GM12878 (cell line): ENCODE data around the gene SMARCC2. TPM values are rescaled to one million over a fixed set of nuclear protein-coding genes. Genes with fewer than 3 reads are reported as not detected.

Experiments
- ATAC-seq: fragments of 200-7000 bp; cut with Tn5 transposase; 3 replicates; pipeline ENCODE4 v1.9.1; 2020; ENCODE audit warnings: mild to moderate bottlenecking, moderate library complexity
- BruUV-seq: library from RNA; stranded (reverse); fragments of 400-500 nt; replicated peaks from 2 replicates; lab custom pipeline; 2021; lab: Mats Ljungman, UMichigan
- CTCF ChIA-PET: fragments of 300-600 bp; sonication (Branson Sonifier 250); formaldehyde crosslinking; extraction: SDS; loops from one replicate; lab custom pipeline; 2021; ENCODE audit warnings: inconsistent platforms; lab: Yijun Ruan, JAX
- POLR2A ChIA-PET: fragments of 350-600 bp; formaldehyde crosslinking; extraction: SDS; loops from one replicate; lab custom pipeline; 2021; ENCODE audit warnings: inconsistent platforms; lab: Charles Lee
- RAD21 ChIA-PET: fragments of 300-600 bp; sonication (Branson Sonifier 250); formaldehyde crosslinking; loops from one replicate; lab custom pipeline; 2023; ENCODE audit warnings: antibody characterized with exemption; ENCODE audit not compliant: unreplicated experiment; lab: Charles Lee
- SMC1A ChIA-PET: fragments of 300-600 bp; sonication (Branson Sonifier 250); formaldehyde crosslinking; loops from one replicate; lab custom pipeline; 2023; ENCODE audit not compliant: unreplicated experiment, uncharacterized antibody; lab: Charles Lee
- DNase-seq: peaks from one replicate; pipeline ENCODE4 v3.0.0-alpha.2; 2011; ENCODE audit warnings: low read depth, low spot score
- FAIRE-seq: peaks from 3 replicates; lab custom pipeline; 2011; peaks lifted over from hg19 to GRCh38; lab: Jason Lieb, UNC
- H2AFZ ChIP-seq: 2 replicates; pipeline ENCODE4 v1.6.0; 2011; ENCODE audit warnings: low read depth, low read length, control low read depth; ENCODE audit not compliant: control insufficient read depth
- H3K27ac ChIP-seq: 2 replicates; pipeline ENCODE4 v1.5.1; 2011; ENCODE audit warnings: control low read depth; ENCODE audit not compliant: control insufficient read depth, insufficient read depth
- H3K27me3 ChIP-seq, 2 experiments: replicated peaks in 1 of 2; 2 replicates each; pipeline versions ENCODE4 v1.6.0 to v1.6.1; 2011; ENCODE audit warnings: low read length in 1 of 2; ENCODE audit not compliant: control insufficient read depth in 2 of 2, insufficient read depth in 2 of 2
- H3K36me3 ChIP-seq, 2 experiments: 2 replicates each; pipeline ENCODE4 v1.5.1; 2011; ENCODE audit warnings: low read length in 1 of 2; ENCODE audit not compliant: control insufficient read depth in 2 of 2, insufficient read depth in 2 of 2
- H3K4me1 ChIP-seq: 2 replicates; pipeline ENCODE4 v1.6.1; 2011; ENCODE audit warnings: mild to moderate bottlenecking, low read length, moderate library complexity, mixed read lengths; ENCODE audit not compliant: control insufficient read depth, insufficient read depth
- H3K4me2 ChIP-seq: 2 replicates; pipeline ENCODE4 v1.6.0; 2011; ENCODE audit warnings: control low read depth; ENCODE audit not compliant: control insufficient read depth, insufficient read depth
- H3K4me3 ChIP-seq: fragments of 200-600 bp; sonication (generic); 2 replicates; pipeline ENCODE4 v1.5.1; 2016
- H3K79me2 ChIP-seq: 2 replicates; pipeline ENCODE4 v1.6.0; 2011; ENCODE audit warnings: low read length; ENCODE audit not compliant: control insufficient read depth, insufficient read depth
- H3K9ac ChIP-seq: 2 replicates; pipeline ENCODE4 v1.8.0; 2011; ENCODE audit warnings: low read length, control low read depth, mixed read lengths; ENCODE audit not compliant: control insufficient read depth, insufficient read depth
- H3K9me3 ChIP-seq: replicated peaks from 3 replicates; pipeline ENCODE4 v1.5.1; 2011; ENCODE audit warnings: mild to moderate bottlenecking, low read length; ENCODE audit not compliant: control insufficient read depth, insufficient read depth
- H4K20me1 ChIP-seq: 2 replicates; pipeline ENCODE4 v1.6.0; 2011; ENCODE audit not compliant: control insufficient read depth, insufficient read depth
- BHLHE40 ChIP-seq, 2 experiments: fragments of 450-650 bp in 1 of 2; IDR thresholded peaks; 2 replicates each; pipeline ENCODE4 v1.6.1; 2011 to 2017; ENCODE audit warnings: low read depth in 2 of 2, borderline replicate concordance in 1 of 2, improper control_type of control experiment in 1 of 2, low read length in 1 of 2, mild to moderate bottlenecking in 1 of 2
- CHD2 ChIP-seq: IDR thresholded peaks from 2 replicates; pipeline ENCODE4 v1.6.1; 2011; ENCODE audit warnings: low read depth, low read length, improper control_type of control experiment, borderline replicate concordance
- CREB1 ChIP-seq: IDR thresholded peaks from 2 replicates; pipeline ENCODE4 v1.6.1; 2012; ENCODE audit warnings: low read depth, mild to moderate bottlenecking, inconsistent platforms
- FOXK2 ChIP-seq: fragments of 450-650 bp; IDR thresholded peaks from 2 replicates; pipeline ENCODE4 v1.6.1; 2017; ENCODE audit warnings: mild to moderate bottlenecking, moderate library complexity
- FOXM1 ChIP-seq: IDR thresholded peaks from 2 replicates; pipeline ENCODE4 v1.6.1; 2012; ENCODE audit warnings: low read depth, mild to moderate bottlenecking, inconsistent platforms, low read length, moderate library complexity
- IRF3 ChIP-seq: fragments of 450-650 bp; IDR thresholded peaks from 2 replicates; pipeline ENCODE4 v1.6.1; 2014; ENCODE audit warnings: mild to moderate bottlenecking
- KAT2A ChIP-seq: conservative IDR thresholded peaks from 2 replicates; pipeline ENCODE4 v1.6.1; 2011; ENCODE audit warnings: low read depth, low read length; ENCODE audit not compliant: control insufficient read depth
- KDM1A ChIP-seq: fragments of 200-600 bp; sonication (generic); IDR thresholded peaks from 2 replicates; pipeline ENCODE4 v1.6.1; 2016; ENCODE audit warnings: borderline replicate concordance
- MXI1 ChIP-seq: fragments of 150-350 bp; IDR thresholded peaks from 2 replicates; pipeline ENCODE4 v1.6.1; 2011; ENCODE audit warnings: low read depth, mild to moderate bottlenecking, inconsistent platforms, low read length, improper control_type of control experiment
- PAX8 ChIP-seq: fragments of 450-650 bp; IDR thresholded peaks from 2 replicates; pipeline ENCODE4 v1.6.1; 2017; ENCODE audit warnings: mild to moderate bottlenecking, moderate library complexity
- PRDM15 ChIP-seq: fragments of 450-650 bp; formaldehyde crosslinking; IDR thresholded peaks from 2 replicates; pipeline ENCODE4 v1.4.0; 2020; ENCODE audit warnings: mild to moderate bottlenecking, moderate library complexity
- RFX5 ChIP-seq: IDR thresholded peaks from 2 replicates; pipeline ENCODE4 v1.6.1; 2011; ENCODE audit warnings: low read depth, low read length, improper control_type of control experiment
- SIN3A ChIP-seq: IDR thresholded peaks from 2 replicates; pipeline ENCODE4 v1.6.1; 2012; ENCODE audit warnings: low read depth, low read length, improper control_type of control experiment
- SUPT20H ChIP-seq: IDR thresholded peaks from 2 replicates; pipeline ENCODE4 v1.6.1; 2011; ENCODE audit warnings: low read depth, mild to moderate bottlenecking, low read length, moderate library complexity, borderline replicate concordance; ENCODE audit not compliant: control insufficient read depth
- YBX1 ChIP-seq: fragments of 450-650 bp; IDR thresholded peaks from 2 replicates; pipeline ENCODE4 v1.6.1; 2016; ENCODE audit warnings: antibody characterized with exemption
- ZNF24 ChIP-seq: fragments of 450-650 bp; IDR thresholded peaks from 2 replicates; pipeline ENCODE4 v1.6.1; 2017; ENCODE audit warnings: antibody characterized with exemption, mild to moderate bottlenecking
- ZNF622 ChIP-seq: fragments of 450-650 bp; IDR thresholded peaks from 2 replicates; pipeline ENCODE4 v1.6.1; 2017; ENCODE audit warnings: mild to moderate bottlenecking, inconsistent platforms
- WGBS: methylation state at CpG from one replicate; pipeline ENCODE4 v1.1.6; 2016; ENCODE audit warnings: low lambda C conversion rate; ENCODE audit not compliant: insufficient replicate concordance, insufficient coverage; ENCODE audit errors: missing lambda C conversion rate; 5-methylcytosine and 5-hydroxymethylcytosine counted together
- in situ Hi-C: fragments of 300-500 bp; cut with MboI; formaldehyde crosslinking; loops from 9 replicates; pipeline ENCODE4 v1.14.3; 2018; ENCODE audit warnings: mixed read lengths
- intact Hi-C: fragments of 100-400 bp; cut with micrococcal nuclease; formaldehyde crosslinking; loops from one replicate; pipeline ENCODE4 v1.14.2; 2022; ENCODE audit not compliant: unreplicated experiment
- polyA plus RNA-seq, 11 experiments: library from polyadenylated mRNA; depleted of rRNA in 4 of 11; unstranded in 6 of 11; stranded (reverse) in 5 of 11; fragments of >200 nt; fragmentation: Nextera tagmentation in 4 of 11; fragmentation: Illumina TruSeq in 1 of 11; extraction: Ambion mirVana in 4 of 11; extraction: Trizol in 1 of 11; gene quantifications; 1 replicate in 1 of 11; 2 replicates in 10 of 11; pipeline versions ENCODE4 v1.2.1 to v1.2.3, GENCODE V29; 2011 to 2016; ENCODE audit warnings: inconsistent platforms in 2 of 11, missing spikeins in 2 of 11, low read depth in 1 of 11
- total RNA-seq, 4 experiments: library from RNA; depleted of rRNA in 3 of 4; stranded (reverse); fragments of >200 nt in 3 of 4; fragmentation: Illumina TruSeq in 1 of 4; extraction: Trizol in 1 of 4; gene quantifications; 2 replicates each; pipeline versions ENCODE4 v1.2.1 to v1.2.3, GENCODE V29; 2013 to 2021

Gene SMARCC2
- total and polyA plus RNA-seq, 10 of the 15 experiments (the other 5 are each of a cell fraction or from before 2014, with no cell fraction given): 13.6 to 71.2 (median 42.3) TPM

- ATAC-seq: peak; percentile 86
- BruUV-seq: no TSS peak
- WGBS: 1% methylated on average over 61 of the region's 61 CpGs
- H3K79me2 ChIP-seq: peaks cover 28% of the 10 kb centered on the region
- H3K4me2 ChIP-seq: peak within 1 kb of the TSS; percentile 99
- DNase-seq: peak; percentile 99
- peaks cover 15% of the 10 kb centered on the region for H3K4me1 ChIP-seq
- H3K27me3 ChIP-seq: no peaks in the 10 kb centered on the region
- peak within 1 kb of the TSS; percentile 79 for H3K27ac ChIP-seq
- no peaks in the 10 kb centered on the region for H3K9me3 ChIP-seq
- H4K20me1 ChIP-seq: no peaks in the 10 kb centered on the region
- peak within 1 kb of the TSS; percentile 74 for H2AFZ ChIP-seq
- CTCF ChIA-PET: interaction anchor here (0.5 to 4.5 kb wide), 29 partner anchors 10 to 762 kb away, joined by 3 to 121 read pairs (median 5); partner anchors contain the start of genes ANKRD52, CD63, ESYT1 and MYL6B
- peak within 1 kb of the TSS; percentile 80 for H3K9ac ChIP-seq
- RAD21 ChIA-PET: interaction anchor here (0.5 to 3.9 kb wide), 19 partner anchors 10 to 646 kb away, joined by 3 to 57 read pairs (median 5); partner anchors contain the start of genes ANKRD52, ESYT1, MYL6B and ORMDL2
- peak within 1 kb of the TSS; percentile 90 for H3K4me3 ChIP-seq
- in situ Hi-C loops: no loop called here
- intact Hi-C loops: loop anchor here (1.0 to 5.0 kb wide), 10 partner anchors 8 to 569 kb away; partner anchors contain the start of genes ANKRD52, CNPY2, DNAJC14 and MYL6B
- SMC1A ChIA-PET: interaction anchor here (0.6 to 4.5 kb wide), 14 partner anchors 10 to 380 kb away, joined by 3 to 50 read pairs (median 4); partner anchors contain the start of genes ESYT1, MYL6B, PA2G4 and RNF41
- peak; percentile 99 for FAIRE-seq
- peaks cover 0 to 3% of the 10 kb centered on the region in 2 experiments; a peak in 1 of 4 replicates for H3K36me3 ChIP-seq
- POLR2A ChIA-PET: interaction anchor here (0.6 to 5.5 kb wide), 22 partner anchors 9 to 528 kb away, joined by 3 to 95 read pairs (median 4); partner anchors contain the start of genes ANKRD52, ATP5F1B, CNPY2 and COQ10A
- no peak for TF ChIP-seq PAX8
- no peak; the same call in 1 of the 2 replicates for TF ChIP-seq RFX5
- TF ChIP-seq CREB1: peak; percentile 93
- no peak for TF ChIP-seq KDM1A
- TF ChIP-seq FOXM1: peak; percentile 86
- TF ChIP-seq SUPT20H: no peak
- peak; percentile 92 for TF ChIP-seq CHD2
- TF ChIP-seq KAT2A: no peak
- TF ChIP-seq YBX1: no peak
- no peak for TF ChIP-seq ZNF622
- peak; percentile 52; the same call in 1 of the 2 replicates for TF ChIP-seq FOXK2
- TF ChIP-seq BHLHE40 (IDR thresholded peaks at IDR 0.05; ENCODE audit: borderline replicate concordance in 1 of 2, low read depth in 2 of 2, low read length in 1 of 2): peak; percentile 95 to 97
- no peak for TF ChIP-seq ZNF24
- TF ChIP-seq MXI1: peak; percentile 99
- 0 out of 2 replicates have a peak, but pooled peaks have one; percentile 60 for TF ChIP-seq PRDM15 (CRISPR knock-in tag)
- TF ChIP-seq SIN3A: peak; percentile 94
- peak; percentile 46; the same call in 1 of the 2 replicates for TF ChIP-seq IRF3
These were observed 71.2 kb downstream of the SMARCC2 start, which contains the start of gene ZC3H10 for GRCh38 chr12:56117778-56118687. TSS of gene ZC3H10 (plus strand) at chr12:56118266. CDS start at chr12:56120563, 2,297 bp downstream.
